ENCODE data around the gene SERINC2.

The SERINC2 gene

DNA sequence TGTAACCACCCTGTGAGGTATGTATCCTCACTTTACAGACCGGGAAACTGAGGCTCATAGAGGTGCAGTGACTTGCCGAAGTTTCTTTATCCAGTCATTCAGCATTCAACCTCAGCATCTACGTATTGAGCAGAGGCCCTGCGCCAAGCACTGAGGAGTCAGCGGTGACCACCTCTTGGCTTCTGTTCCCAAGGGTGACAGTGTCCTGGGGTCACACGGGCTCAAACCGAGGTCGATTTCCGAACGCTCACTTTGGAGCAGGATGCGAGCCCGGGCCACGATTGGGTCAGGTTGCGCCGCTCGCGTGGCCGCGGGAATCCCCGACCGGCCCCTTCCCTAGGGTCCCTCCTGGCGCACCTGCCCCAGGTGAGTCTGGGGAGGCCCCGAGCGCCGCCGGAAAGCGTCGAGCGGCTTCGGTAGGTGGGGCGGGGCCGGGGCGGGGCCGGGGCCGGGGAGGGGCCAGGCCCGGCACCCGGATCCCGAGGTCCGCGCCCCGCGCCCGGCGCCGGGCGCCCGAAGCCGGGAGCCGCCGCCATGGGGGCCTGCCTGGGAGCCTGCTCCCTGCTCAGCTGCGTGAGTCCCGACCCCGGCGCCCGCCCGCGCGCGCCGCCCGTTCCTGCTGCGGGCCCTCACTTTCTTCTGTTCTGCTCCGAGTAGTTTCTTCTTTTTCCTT, at the start of gene SERINC2:
Gene SERINC2, plus strand, starts transcription at position 482 of the 673 bp plus-strand sequence. Its CDS starts 53 bp downstream, at position 535.
- DNase-seq (ENCODE audit: extremely low read depth in 1 of 2, low read depth in 1 of 2) = no peak

GRCh38 chr1:31364561-31365250, 48.3 kb upstream of the SERINC2 start:
- DNase-seq (ENCODE audit: extremely low read depth in 1 of 2, low read depth in 1 of 2) = no peak

GRCh38 chr1:31366796-31367195, 46.2 kb upstream of the SERINC2 start:
- DNase-seq (ENCODE audit: extremely low read depth in 1 of 2, low read depth in 1 of 2) = no peak

DNA sequence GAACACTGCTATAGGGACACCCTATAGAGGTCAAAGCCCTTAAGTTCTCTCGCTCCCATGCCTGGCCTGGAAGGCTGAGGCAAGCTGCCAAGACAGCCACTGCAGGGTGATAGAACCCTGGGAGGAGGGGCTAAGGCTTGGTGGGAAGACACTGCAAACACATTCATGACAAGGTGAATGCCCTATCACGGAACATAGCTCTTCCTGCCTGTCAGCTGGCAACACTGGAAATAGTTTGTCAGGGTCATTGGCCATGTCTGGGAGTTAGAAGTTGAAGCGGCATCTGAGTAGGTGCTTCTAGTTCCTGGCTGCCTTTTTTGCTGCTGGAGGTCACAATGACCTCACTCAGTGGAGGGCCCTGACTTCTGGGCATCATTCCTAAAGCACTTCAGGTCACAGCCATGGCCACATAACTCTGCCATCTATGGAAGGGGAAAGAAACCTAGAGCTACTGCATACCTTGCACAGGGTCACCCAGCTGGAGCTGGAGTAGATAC, 44.4 kb upstream of the SERINC2 start:
- no peak for DNase-seq (ENCODE audit: extremely low read depth in 1 of 2, low read depth in 1 of 2)

GRCh38 chr1:31370021-31370420, 43.0 kb upstream of the SERINC2 start:
- DNase-seq (ENCODE audit: extremely low read depth in 1 of 2, low read depth in 1 of 2) = no peak

DNA sequence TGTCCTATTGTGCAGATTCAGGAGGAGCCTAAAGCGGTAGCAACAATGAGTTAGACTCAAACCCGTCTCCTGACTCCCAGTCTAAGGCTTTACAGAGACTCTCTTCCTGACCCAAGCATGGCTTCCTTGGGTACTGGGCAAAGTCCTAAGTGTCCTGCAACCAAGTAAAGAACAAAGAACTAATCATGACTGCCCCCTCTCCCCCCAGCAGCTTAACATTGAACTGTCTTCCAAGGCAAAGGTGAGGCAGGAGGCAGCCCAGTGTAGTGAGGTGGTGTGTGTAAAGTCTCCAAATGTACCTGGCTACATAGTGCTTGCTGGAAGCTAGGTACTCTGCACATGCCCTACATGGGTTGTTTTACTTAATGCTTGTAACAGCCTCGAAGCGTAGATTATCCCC, 42.4 kb upstream of the SERINC2 start:
- DNase-seq (ENCODE audit: extremely low read depth in 1 of 2, low read depth in 1 of 2) = no peak

- no peak for DNase-seq (ENCODE audit: extremely low read depth in 1 of 2, low read depth in 1 of 2)
Observed at GRCh38 chr1:31371121-31371959, 41.7 kb upstream of the SERINC2 start.

GRCh38 chr1:31372051-31372450, 41.0 kb upstream of the SERINC2 start:
- DNase-seq (ENCODE audit: extremely low read depth in 1 of 2, low read depth in 1 of 2) = no peak

- no peak for DNase-seq (ENCODE audit: extremely low read depth in 1 of 2, low read depth in 1 of 2)
Observed at GRCh38 chr1:31372751-31373055, 40.3 kb upstream of the SERINC2 start.

GRCh38 chr1:31373056-31373896, 39.7 kb upstream of the SERINC2 start, which contains the start of gene FABP3:
FABP3 (minus strand) TSS chr1:31373076; CDS start chr1:31373014, 62 bp downstream.
- no peak for DNase-seq (ENCODE audit: extremely low read depth in 1 of 2, low read depth in 1 of 2)

GRCh38 chr1:31373897-31374486, 39.0 kb upstream of the SERINC2 start:
- no peak for DNase-seq (ENCODE audit: extremely low read depth in 1 of 2, low read depth in 1 of 2)

GRCh38 chr1:31374511-31375196, 38.4 kb upstream of the SERINC2 start:
- DNase-seq (ENCODE audit: extremely low read depth in 1 of 2, low read depth in 1 of 2) = no peak

- no peak for DNase-seq (ENCODE audit: extremely low read depth in 1 of 2, low read depth in 1 of 2)
Observed at GRCh38 chr1:31376375-31377134, 36.5 kb upstream of the SERINC2 start.

- DNase-seq (ENCODE audit: extremely low read depth in 1 of 2, low read depth in 1 of 2) = no peak
Observed at GRCh38 chr1:31377364-31377863, 35.6 kb upstream of the SERINC2 start.

GRCh38 chr1:31378001-31378400, 35.0 kb upstream of the SERINC2 start:
- DNase-seq (ENCODE audit: extremely low read depth in 1 of 2, low read depth in 1 of 2) = no peak

- no peak for DNase-seq (ENCODE audit: extremely low read depth in 1 of 2, low read depth in 1 of 2)
Observed at GRCh38 chr1:31380181-31380580, 32.8 kb upstream of the SERINC2 start.

DNA sequence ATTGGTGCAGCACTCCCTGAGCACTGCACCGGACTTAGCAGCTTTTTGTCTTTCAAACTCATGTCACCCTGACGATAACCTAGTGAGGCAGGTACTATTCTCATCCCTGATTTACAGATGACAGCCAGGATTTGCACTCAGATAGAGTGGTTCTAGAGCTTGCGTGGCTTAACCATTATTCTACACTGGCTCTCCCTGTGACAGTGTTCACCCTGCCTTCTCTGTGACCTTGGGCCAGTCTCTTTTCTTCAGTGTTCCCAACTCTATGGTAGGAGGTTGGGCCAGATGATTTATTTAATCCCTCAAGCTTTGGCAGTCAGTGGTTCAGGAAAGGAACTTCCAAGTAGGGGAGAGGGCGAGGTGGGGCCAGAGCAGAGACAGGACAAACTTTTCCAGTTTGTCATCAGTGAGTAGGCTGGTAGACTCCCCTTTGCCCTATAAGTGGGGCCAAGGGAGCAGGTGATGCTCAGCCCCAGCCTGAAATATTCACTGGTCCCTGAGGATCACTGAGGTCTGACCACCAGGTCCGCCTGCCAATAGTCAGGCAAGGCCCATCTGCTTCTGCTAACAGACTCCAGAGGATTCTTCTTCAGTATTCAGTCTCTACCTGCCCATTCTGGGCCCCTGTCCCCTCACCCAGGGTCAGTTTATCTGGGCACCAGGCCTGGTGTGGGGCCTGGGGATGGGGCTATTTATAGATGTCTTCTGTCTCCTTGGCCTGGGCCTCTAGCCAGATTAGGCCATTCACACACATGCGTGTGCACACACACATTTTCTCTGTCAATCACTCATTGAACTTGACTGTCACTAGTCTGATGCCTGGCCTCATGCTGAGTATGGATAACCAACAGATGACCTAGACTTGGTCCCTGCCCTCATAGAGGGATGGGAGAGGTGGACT, 31.4 kb upstream of the SERINC2 start:
- DNase-seq (ENCODE audit: extremely low read depth in 1 of 2, low read depth in 1 of 2) = no peak
